Measurements from ENCODE around the gene CYP2R1. TPM values are rescaled to one million over a fixed set of nuclear protein-coding genes. Genes with fewer than 3 reads are reported as not detected.

Gene CYP2R1
- polyA plus RNA-seq, 1 donor from 2014 or later: 67.0 TPM

GRCh38 chr11:14907411-14908213, 15.6 kb upstream of the CYP2R1 start:
- Histone ChIP-seq H3K9ac (ENCODE audit: low read length) (no peak overlapping the region), H3K9me2 (ENCODE audit: insufficient read depth, low read length) (no peaks in the 10 kb centered on the region), H4K20me1 (ENCODE audit: insufficient read depth) (no peaks in the 10 kb centered on the region), H3F3A (ENCODE audit: insufficient read depth, low read length, poor library complexity, severe bottlenecking) (peaks cover 3% of the 10 kb centered on the region), H3K36me3 (ENCODE audit: insufficient read depth, low read length) (no peaks in the 10 kb centered on the region), H3K79me2 (replicated peaks; ENCODE audit: insufficient read depth, low read length) (no peaks in the 10 kb centered on the region), H2AFZ (ENCODE audit: low read depth, low read length) (no peak overlapping the region), H3K27ac (ENCODE audit: low read length) (no peak overlapping the region), H3K9me3 (ENCODE audit: low read length) (no peaks in the 10 kb centered on the region), H3K4me3 (ENCODE audit: low read length) (no peak overlapping the region), H3K27me3 (ENCODE audit: insufficient read depth, low read depth, low read length) (peaks cover 21% of the 10 kb centered on the region), H3K4me2 (ENCODE audit: low read length) (no peak overlapping the region)
- TF ChIP-seq RAD21 (conservative IDR thresholded peaks at IDR 0.05) (no peak), CTCF (IDR thresholded peaks at IDR 0.05; ENCODE audit: poor library complexity, severe bottlenecking) (peak; percentile 46), EP300 (conservative IDR thresholded peaks at IDR 0.05; ENCODE audit: poor library complexity, severe bottlenecking) (no peak), EZH2 (IDR thresholded peaks at IDR 0.05; ENCODE audit: borderline replicate concordance, insufficient read depth, low read length, poor library complexity, severe bottlenecking) (no peak), MXI1 (conservative IDR thresholded peaks at IDR 0.05; ENCODE audit: poor library complexity, severe bottlenecking) (no peak), TAF1 (IDR thresholded peaks at IDR 0.05; ENCODE audit: low read depth) (no peak), POLR2AphosphoS5 (IDR thresholded peaks at IDR 0.05) (no peak), SMC3 (conservative IDR thresholded peaks at IDR 0.05; ENCODE audit: poor library complexity) (peak; percentile 26)
- TF ChIP-seq, protein P1, sequence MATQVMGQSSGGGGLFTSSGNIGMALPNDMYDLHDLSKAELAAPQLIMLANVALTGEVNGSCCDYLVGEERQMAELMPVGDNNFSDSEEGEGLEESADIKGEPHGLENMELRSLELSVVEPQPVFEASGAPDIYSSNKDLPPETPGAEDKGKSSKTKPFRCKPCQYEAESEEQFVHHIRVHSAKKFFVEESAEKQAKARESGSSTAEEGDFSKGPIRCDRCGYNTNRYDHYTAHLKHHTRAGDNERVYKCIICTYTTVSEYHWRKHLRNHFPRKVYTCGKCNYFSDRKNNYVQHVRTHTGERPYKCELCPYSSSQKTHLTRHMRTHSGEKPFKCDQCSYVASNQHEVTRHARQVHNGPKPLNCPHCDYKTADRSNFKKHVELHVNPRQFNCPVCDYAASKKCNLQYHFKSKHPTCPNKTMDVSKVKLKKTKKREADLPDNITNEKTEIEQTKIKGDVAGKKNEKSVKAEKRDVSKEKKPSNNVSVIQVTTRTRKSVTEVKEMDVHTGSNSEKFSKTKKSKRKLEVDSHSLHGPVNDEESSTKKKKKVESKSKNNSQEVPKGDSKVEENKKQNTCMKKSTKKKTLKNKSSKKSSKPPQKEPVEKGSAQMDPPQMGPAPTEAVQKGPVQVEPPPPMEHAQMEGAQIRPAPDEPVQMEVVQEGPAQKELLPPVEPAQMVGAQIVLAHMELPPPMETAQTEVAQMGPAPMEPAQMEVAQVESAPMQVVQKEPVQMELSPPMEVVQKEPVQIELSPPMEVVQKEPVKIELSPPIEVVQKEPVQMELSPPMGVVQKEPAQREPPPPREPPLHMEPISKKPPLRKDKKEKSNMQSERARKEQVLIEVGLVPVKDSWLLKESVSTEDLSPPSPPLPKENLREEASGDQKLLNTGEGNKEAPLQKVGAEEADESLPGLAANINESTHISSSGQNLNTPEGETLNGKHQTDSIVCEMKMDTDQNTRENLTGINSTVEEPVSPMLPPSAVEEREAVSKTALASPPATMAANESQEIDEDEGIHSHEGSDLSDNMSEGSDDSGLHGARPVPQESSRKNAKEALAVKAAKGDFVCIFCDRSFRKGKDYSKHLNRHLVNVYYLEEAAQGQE (IDR thresholded peaks at IDR 0.05; ENCODE audit: borderline replicate concordance): no peak

DNA sequence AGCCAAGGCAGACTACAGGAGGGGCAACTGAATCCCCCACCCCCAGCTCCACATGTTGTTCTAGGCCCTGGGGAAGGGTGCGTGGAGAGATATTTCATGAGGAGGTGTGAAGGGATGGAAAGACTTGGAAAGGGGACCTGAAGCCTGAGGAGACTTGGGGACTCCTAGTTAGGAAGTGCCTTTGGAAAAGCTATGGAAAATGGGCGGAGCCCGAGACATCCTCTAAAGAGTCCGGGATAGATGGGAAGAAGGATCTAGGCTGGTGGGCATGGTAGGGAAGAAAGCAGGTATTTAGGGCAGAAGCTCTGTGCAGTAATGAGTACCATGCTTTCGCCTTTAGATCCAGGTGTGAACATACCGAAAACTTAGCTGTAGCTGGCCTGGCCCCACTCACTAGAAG, 15.0 kb upstream of the CYP2R1 start:
- Histone ChIP-seq H4K20me1 (ENCODE audit: insufficient read depth) (no peaks in the 10 kb centered on the region), H3K9me3 (ENCODE audit: low read length) (no peaks in the 10 kb centered on the region), H3F3A (ENCODE audit: insufficient read depth, low read length, poor library complexity, severe bottlenecking) (peaks cover 3% of the 10 kb centered on the region), H3K9me2 (ENCODE audit: insufficient read depth, low read length) (no peaks in the 10 kb centered on the region), H3K27ac (ENCODE audit: low read length) (no peak overlapping the region), H3K4me2 (ENCODE audit: low read length) (no peak overlapping the region), H3K9ac (ENCODE audit: low read length) (no peak overlapping the region), H3K36me3 (ENCODE audit: insufficient read depth, low read length) (no peaks in the 10 kb centered on the region), H3K27me3 (ENCODE audit: insufficient read depth, low read depth, low read length) (peaks cover 21% of the 10 kb centered on the region), H2AFZ (ENCODE audit: low read depth, low read length) (no peak overlapping the region), H3K4me3 (ENCODE audit: low read length) (no peak overlapping the region), H3K79me2 (replicated peaks; ENCODE audit: insufficient read depth, low read length) (no peaks in the 10 kb centered on the region)
- TF ChIP-seq CTCF (IDR thresholded peaks at IDR 0.05; ENCODE audit: poor library complexity, severe bottlenecking) (no peak), EZH2 (IDR thresholded peaks at IDR 0.05; ENCODE audit: borderline replicate concordance, insufficient read depth, low read length, poor library complexity, severe bottlenecking) (no peak), RAD21 (conservative IDR thresholded peaks at IDR 0.05) (no peak), SMC3 (conservative IDR thresholded peaks at IDR 0.05; ENCODE audit: poor library complexity) (no peak), POLR2AphosphoS5 (IDR thresholded peaks at IDR 0.05) (no peak), EP300 (conservative IDR thresholded peaks at IDR 0.05; ENCODE audit: poor library complexity, severe bottlenecking) (no peak), TAF1 (IDR thresholded peaks at IDR 0.05; ENCODE audit: low read depth) (no peak)
- TF ChIP-seq, protein P1 (IDR thresholded peaks at IDR 0.05; ENCODE audit: borderline replicate concordance): no peak
